Body of pancreas (tissue), 4 donors: Measurements from ENCODE around the gene AKTIP. TPM values are rescaled to one million over a fixed set of nuclear protein-coding genes. Genes with fewer than 3 reads are reported as not detected.

Source experiments
- ATAC-seq: fragments of 150-250 bp; one replicate; pipeline ENCODE4 v1.9.1; 2016
- DNase-seq, 4 donors: peaks; one replicate each; pipeline ENCODE4 v3.0.0-alpha.2; 2019
- H3K27ac ChIP-seq, 4 donors: fragments of 200-600 bp; sonication (generic); 1 replicate in 3 of 4; 2 replicates in 1 of 4; pipeline versions ENCODE4 v1.5.1 to v1.6.1; 2016 to 2019; ENCODE audit warnings: mild to moderate bottlenecking in 1 of 4, mixed read lengths in 1 of 4, moderate library complexity in 1 of 4
- H3K27me3 ChIP-seq, 2 donors: fragments of 200-600 bp; sonication (generic); one replicate each; pipeline ENCODE4 v1.6.0; 2016; ENCODE audit warnings: mild to moderate bottlenecking in 1 of 2
- H3K36me3 ChIP-seq, 2 donors: fragments of 200-600 bp; sonication (generic); replicated peaks in 1 of 2; 2 replicates each; pipeline ENCODE4 v1.5.1; 2016; ENCODE audit warnings: low read depth in 2 of 2; ENCODE audit not compliant: insufficient read depth in 1 of 2
- H3K4me1 ChIP-seq: fragments of 200-600 bp; sonication (generic); one replicate; pipeline ENCODE4 v1.6.0; 2016
- H3K4me3 ChIP-seq, 2 donors: fragments of 200-600 bp; sonication (generic); 1 replicate in 1 of 2; 2 replicates in 1 of 2; pipeline ENCODE4 v1.5.1; 2016 to 2019
- H3K9me3 ChIP-seq, 3 donors: fragments of 200-600 bp; sonication (generic); 1 replicate in 2 of 3; 2 replicates in 1 of 3; pipeline ENCODE4 v1.5.1; 2016
- POLR2A ChIP-seq, 3 donors: fragments of 450-650 bp; IDR thresholded peaks; one replicate each; pipeline ENCODE4 v1.6.1; 2016; ENCODE audit warnings: antibody characterized with exemption in 3 of 3, mild to moderate bottlenecking in 2 of 3
- WGBS, 2 donors: methylation state at CpG; one replicate each; pipeline ENCODE4 v1.1.5; 2017; 5-methylcytosine and 5-hydroxymethylcytosine counted together
- intact Hi-C: fragments of 100-400 bp; cut with DNase I; formaldehyde crosslinking; loops from one replicate; pipeline ENCODE4 v1.15.1; 2023
- total RNA-seq, 2 donors: library from RNA; depleted of rRNA; stranded (reverse); fragments of >200 nt; gene quantifications; one replicate each; pipeline ENCODE4 v1.1.0, GENCODE V29; 2016
- TF ChIP-seq, protein P1 (sequence below), 7 experiments: fragments of 450-650 bp in 4 of 7; fragments of 200-600 bp in 3 of 7; sonication (generic) in 3 of 7; IDR thresholded peaks; one replicate each; pipeline ENCODE4 v1.5.1; 2016 to 2019; ENCODE audit warnings: antibody characterized with exemption in 7 of 7

Gene AKTIP
- total RNA-seq, 2 donors from 2014 or later = 32.2 to 40.5 TPM

DNA sequence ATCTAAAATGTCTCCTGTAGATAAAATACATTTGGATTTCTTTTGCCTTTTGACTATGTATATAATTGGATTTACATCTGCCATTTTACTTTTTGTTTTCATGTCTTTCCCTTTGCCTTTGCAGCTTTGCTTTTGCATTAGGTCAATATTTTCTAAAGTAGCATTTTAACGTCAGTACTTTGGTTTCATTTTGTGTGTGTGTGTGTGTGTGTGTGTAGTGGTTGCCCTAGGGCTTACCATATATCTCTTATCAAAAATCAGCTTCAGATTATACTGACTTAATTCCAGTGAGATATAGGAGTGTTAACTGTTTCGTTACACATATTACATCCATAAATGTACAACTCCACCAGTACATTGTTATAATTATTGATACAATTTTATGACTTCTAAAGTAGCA lies 26.1 kb downstream of the AKTIP start:
- peaks cover 0 to 30% of the 10 kb centered on the region in 2 donors for H3K36me3 ChIP-seq
- H3K9me3 ChIP-seq = no peaks in the 10 kb centered on the region
- no peaks in the 10 kb centered on the region for H3K27me3 ChIP-seq
- TF ChIP-seq POLR2A (IDR thresholded peaks at IDR 0.05) = no peak
- TF ChIP-seq, protein P1, sequence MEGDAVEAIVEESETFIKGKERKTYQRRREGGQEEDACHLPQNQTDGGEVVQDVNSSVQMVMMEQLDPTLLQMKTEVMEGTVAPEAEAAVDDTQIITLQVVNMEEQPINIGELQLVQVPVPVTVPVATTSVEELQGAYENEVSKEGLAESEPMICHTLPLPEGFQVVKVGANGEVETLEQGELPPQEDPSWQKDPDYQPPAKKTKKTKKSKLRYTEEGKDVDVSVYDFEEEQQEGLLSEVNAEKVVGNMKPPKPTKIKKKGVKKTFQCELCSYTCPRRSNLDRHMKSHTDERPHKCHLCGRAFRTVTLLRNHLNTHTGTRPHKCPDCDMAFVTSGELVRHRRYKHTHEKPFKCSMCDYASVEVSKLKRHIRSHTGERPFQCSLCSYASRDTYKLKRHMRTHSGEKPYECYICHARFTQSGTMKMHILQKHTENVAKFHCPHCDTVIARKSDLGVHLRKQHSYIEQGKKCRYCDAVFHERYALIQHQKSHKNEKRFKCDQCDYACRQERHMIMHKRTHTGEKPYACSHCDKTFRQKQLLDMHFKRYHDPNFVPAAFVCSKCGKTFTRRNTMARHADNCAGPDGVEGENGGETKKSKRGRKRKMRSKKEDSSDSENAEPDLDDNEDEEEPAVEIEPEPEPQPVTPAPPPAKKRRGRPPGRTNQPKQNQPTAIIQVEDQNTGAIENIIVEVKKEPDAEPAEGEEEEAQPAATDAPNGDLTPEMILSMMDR (IDR thresholded peaks at IDR 0.05) = no peak
- 68 to 73% methylated on average over 2 of the region's 2 CpGs for WGBS, 2 donors
- intact Hi-C loops = no loop called here
- DNase-seq (no peak), ATAC-seq (no peak)
- no peaks in the 10 kb centered on the region for H3K4me1 ChIP-seq
- no peak overlapping the region for H3K27ac ChIP-seq
- H3K4me3 ChIP-seq = no peak overlapping the region

DNA sequence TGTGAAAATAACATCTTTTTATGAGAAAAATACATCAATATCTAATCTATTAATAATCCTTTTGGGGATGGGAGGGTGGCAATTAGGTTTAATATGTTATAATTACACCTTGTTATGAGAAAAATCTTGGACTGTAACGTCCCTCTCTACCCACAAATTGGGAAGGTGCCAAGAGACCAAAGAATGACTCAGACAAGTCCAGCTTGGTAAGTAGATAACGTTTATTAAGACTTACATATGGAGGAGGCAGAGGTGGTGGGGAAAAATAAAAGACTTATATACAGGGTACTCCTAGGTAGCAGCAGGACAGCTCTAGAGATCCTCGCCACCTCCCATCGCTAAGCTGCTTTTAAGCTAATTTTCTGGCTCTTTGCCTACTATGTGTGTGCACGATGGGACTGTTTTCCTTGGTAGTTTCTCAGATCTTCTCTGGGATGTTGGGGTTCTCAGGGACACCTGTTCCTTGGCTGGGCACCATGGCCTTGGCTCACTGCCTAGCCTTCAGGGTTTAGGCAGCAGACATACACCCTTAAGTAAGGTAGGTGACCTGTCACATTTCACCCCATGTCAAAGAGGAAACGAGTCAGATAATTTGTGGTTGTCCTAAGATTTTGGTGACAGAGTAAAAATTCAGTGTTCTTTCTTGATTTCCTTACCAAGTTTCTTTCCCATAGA lies 37.3 kb downstream of the AKTIP start:
- H3K4me1 ChIP-seq = peaks cover 9% of the 10 kb centered on the region
- intact Hi-C loops = no loop called here
- DNase-seq (peak; percentile 26 to 47 (median 38)), ATAC-seq (peak; percentile 75)
- 55 to 58% methylated on average over 6 of the region's 6 CpGs for WGBS, 2 donors
- no peak overlapping the region for H3K4me3 ChIP-seq
- TF ChIP-seq, protein P1 (IDR thresholded peaks at IDR 0.05) = no peak
- no peak for TF ChIP-seq POLR2A (IDR thresholded peaks at IDR 0.05)
- no peaks in the 10 kb centered on the region for H3K27me3 ChIP-seq
- peaks cover 12 to 28% of the 10 kb centered on the region in 2 donors for H3K36me3 ChIP-seq
- H3K27ac ChIP-seq = peak overlapping the region in 1 of 4 donors; percentile 38
- no peaks in the 10 kb centered on the region for H3K9me3 ChIP-seq

- Histone ChIP-seq H3K27ac (no peak overlapping the region), H3K4me3 (no peak overlapping the region), H3K9me3 (no peaks in the 10 kb centered on the region), H3K27me3 (no peaks in the 10 kb centered on the region), H3K36me3 (peaks cover 25 to 44% of the 10 kb centered on the region in 2 donors), H3K4me1 (no peaks in the 10 kb centered on the region)
- intact Hi-C loops = no loop called here
- TF ChIP-seq, protein P1 (IDR thresholded peaks at IDR 0.05) = no peak
- no peak for TF ChIP-seq POLR2A (IDR thresholded peaks at IDR 0.05)
- ATAC-seq (no peak), DNase-seq (no peak)
- 86 to 92% methylated on average over 8 of the region's 8 CpGs for WGBS, 2 donors
These were observed 44.4 kb downstream of the AKTIP start for GRCh38 chr16:53458635-53459034.

- Histone ChIP-seq H3K4me1 (no peaks in the 10 kb centered on the region), H3K9me3 (no peaks in the 10 kb centered on the region), H3K27ac (no peak overlapping the region), H3K27me3 (no peaks in the 10 kb centered on the region), H3K4me3 (no peak overlapping the region), H3K36me3 (peaks cover 25 to 41% of the 10 kb centered on the region in 2 donors)
- TF ChIP-seq POLR2A (IDR thresholded peaks at IDR 0.05) = no peak
- TF ChIP-seq, protein P1 (IDR thresholded peaks at IDR 0.05) = no peak
- ATAC-seq = no peak
- WGBS, 2 donors = 86 to 89% methylated on average over 2 of the region's 2 CpGs
- DNase-seq = peak in 1 of 4 donors; percentile 16
- intact Hi-C loops = no loop called here
These were observed 45.3 kb downstream of the AKTIP start for GRCh38 chr16:53457670-53458069.

DNA sequence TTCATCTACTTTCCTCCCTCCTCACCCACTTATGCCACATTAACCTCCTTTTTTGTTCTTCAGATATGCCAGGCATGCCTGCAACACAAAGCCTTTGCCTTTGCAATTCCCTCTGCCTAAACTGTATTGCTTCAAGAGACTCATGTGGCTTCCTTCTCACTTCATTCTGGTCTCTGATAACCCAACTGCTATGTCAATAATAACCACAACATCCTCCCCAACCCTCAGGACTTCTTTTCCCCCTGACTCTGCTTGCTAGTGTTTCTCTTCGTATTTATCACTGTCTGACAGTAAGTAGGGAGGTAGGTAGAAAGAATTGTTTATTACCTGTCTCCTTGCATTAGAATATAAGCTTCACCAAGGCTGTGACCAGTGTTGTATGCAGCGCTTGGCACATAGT lies 46.4 kb downstream of the AKTIP start:
- Histone ChIP-seq H3K27me3 (no peaks in the 10 kb centered on the region), H3K4me1 (no peaks in the 10 kb centered on the region), H3K36me3 (peaks cover 19 to 37% of the 10 kb centered on the region in 2 donors), H3K9me3 (no peaks in the 10 kb centered on the region), H3K27ac (no peak overlapping the region), H3K4me3 (no peak overlapping the region)
- intact Hi-C loops = no loop called here
- TF ChIP-seq, protein P1 (IDR thresholded peaks at IDR 0.05) = no peak
- TF ChIP-seq POLR2A (IDR thresholded peaks at IDR 0.05) = no peak
- 80 to 90% methylated on average over 2 of the region's 2 CpGs for WGBS, 2 donors
- ATAC-seq (no peak), DNase-seq (no peak)
